ENCODE data around the gene CHCHD6. TPM values are rescaled to one million over a fixed set of nuclear protein-coding genes. Genes with fewer than 3 reads are reported as not detected.

The CHCHD6 gene
- total and polyA plus RNA-seq, 5 donors from 2014 or later = 5.6 to 10.5 (median 8.1) TPM

DNA sequence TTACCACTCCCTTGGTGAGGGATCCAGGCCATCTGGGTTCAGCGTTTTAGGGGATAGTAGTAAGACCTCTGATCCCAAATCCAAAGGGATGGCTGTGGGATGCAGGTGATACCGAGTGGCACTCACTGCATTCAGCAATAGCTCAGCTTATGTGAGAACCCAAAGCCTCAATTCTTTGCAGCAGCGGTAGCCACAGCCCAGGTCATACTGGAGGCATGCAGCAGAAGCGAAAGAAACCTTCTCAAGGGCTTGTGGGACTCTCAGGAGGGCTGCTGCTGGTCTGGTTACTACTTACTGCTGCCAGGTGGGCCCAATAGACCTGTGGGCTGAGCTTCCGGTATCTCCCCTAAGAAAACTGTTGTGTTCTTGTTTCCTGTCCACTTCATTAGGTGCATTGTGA, 38.0 kb downstream of the CHCHD6 start:
- Mint-ChIP-seq H3K27ac (no peak overlapping the region), H3K9me3 (peaks cover 0 to 8% (median 3%) of the 10 kb centered on the region in 7 donors), H3K4me1 (peaks cover 0 to 7% (median 3%) of the 10 kb centered on the region in 4 donors), H3K4me3 (no peak overlapping the region), H3K27me3 (no peaks in the 10 kb centered on the region), H3K36me3 (peaks cover 45% of the 10 kb centered on the region)
- Histone ChIP-seq H3K9me3 (ENCODE audit: control insufficient read depth in 2 of 2, low read length in 2 of 2) (no peaks in the 10 kb centered on the region), H3K27ac (ENCODE audit: insufficient read depth, low read length, poor library complexity, severe bottlenecking) (no peak overlapping the region), H3K36me3 (ENCODE audit: control insufficient read depth, insufficient read depth, low read length) (peaks cover 3% of the 10 kb centered on the region), H3K27me3 (ENCODE audit: control insufficient read depth, insufficient read depth, low read length) (no peaks in the 10 kb centered on the region), H3K4me1 (ENCODE audit: control insufficient read depth, insufficient read depth, low read length, poor library complexity, severe bottlenecking) (no peaks in the 10 kb centered on the region), H3K4me3 (ENCODE audit: low read depth, low read length) (no peak overlapping the region)
- ATAC-seq (ENCODE audit: low read depth in 2 of 2) = no peak
- DNase-seq = no peak

DNA sequence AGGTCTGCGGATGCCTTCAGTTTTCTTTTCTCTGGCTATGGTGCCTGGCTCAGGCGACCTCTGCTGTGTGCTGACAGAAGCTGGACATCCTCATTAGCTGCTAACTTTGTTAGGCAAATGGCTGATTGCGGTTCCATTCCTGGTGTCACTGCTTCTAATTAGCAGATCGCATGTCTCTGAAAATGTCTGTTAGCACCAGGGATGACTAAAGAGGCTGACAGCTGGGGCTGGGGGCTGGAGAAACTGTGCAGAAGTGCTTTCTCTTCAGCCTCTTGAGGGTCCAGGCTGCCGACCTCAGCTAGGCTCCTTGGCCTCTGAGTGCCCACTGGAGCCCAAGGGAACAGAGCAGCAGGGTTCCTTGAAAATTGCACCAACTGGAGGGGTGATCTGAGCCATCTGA, 39.3 kb downstream of the CHCHD6 start:
- Histone ChIP-seq H3K27ac (ENCODE audit: insufficient read depth, low read length, poor library complexity, severe bottlenecking) (no peak overlapping the region), H3K4me3 (ENCODE audit: low read depth, low read length) (no peak overlapping the region), H3K4me1 (ENCODE audit: control insufficient read depth, insufficient read depth, low read length, poor library complexity, severe bottlenecking) (no peaks in the 10 kb centered on the region), H3K36me3 (ENCODE audit: control insufficient read depth, insufficient read depth, low read length) (peaks cover 3% of the 10 kb centered on the region), H3K27me3 (ENCODE audit: control insufficient read depth, insufficient read depth, low read length) (no peaks in the 10 kb centered on the region), H3K9me3 (ENCODE audit: control insufficient read depth in 2 of 2, low read length in 2 of 2) (no peaks in the 10 kb centered on the region)
- Mint-ChIP-seq H3K36me3 (peaks cover 35% of the 10 kb centered on the region), H3K4me3 (no peak overlapping the region), H3K9me3 (peaks cover 0 to 5% (median 2%) of the 10 kb centered on the region in 7 donors), H3K4me1 (peaks cover 0 to 10% (median 3%) of the 10 kb centered on the region in 4 donors), H3K27me3 (no peaks in the 10 kb centered on the region), H3K27ac (no peak overlapping the region)
- ATAC-seq (ENCODE audit: low read depth in 2 of 2) (no peak), DNase-seq (no peak)

DNA sequence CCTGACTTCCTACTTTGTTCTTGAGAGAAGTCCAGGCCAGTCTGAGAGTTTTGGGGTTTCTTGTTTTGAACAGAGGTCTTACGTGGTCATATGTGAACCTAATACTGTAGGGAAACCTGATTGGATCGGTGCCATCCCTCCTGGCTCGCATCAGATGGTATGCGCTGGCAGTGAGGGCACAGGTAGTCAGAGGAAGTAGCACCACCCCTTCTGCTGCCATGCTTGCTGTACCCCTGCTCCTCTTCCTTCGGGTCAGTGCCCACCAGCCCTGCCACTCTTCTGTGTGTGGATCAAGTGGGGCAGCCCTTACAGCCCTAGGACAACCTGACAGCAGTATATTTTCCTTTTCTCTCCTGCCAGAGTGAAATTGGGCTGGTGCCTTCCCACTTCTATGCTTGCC, 39.7 kb downstream of the CHCHD6 start:
- no peak for ATAC-seq (ENCODE audit: low read depth in 2 of 2)
- peaks cover 3% of the 10 kb centered on the region for H3K36me3 ChIP-seq (ENCODE audit: control insufficient read depth, insufficient read depth, low read length)
- H3K27me3 ChIP-seq (ENCODE audit: control insufficient read depth, insufficient read depth, low read length) = no peaks in the 10 kb centered on the region
- Mint-ChIP-seq H3K36me3 (peaks cover 34% of the 10 kb centered on the region), H3K4me1 (peaks cover 0 to 12% (median 5%) of the 10 kb centered on the region in 4 donors), H3K9me3 (peaks cover 0 to 5% (median 2%) of the 10 kb centered on the region in 7 donors), H3K27ac (no peak overlapping the region), H3K4me3 (no peak overlapping the region), H3K27me3 (no peaks in the 10 kb centered on the region)
- no peaks in the 10 kb centered on the region for H3K9me3 ChIP-seq (ENCODE audit: control insufficient read depth in 2 of 2, low read length in 2 of 2)
- H3K4me3 ChIP-seq (ENCODE audit: low read depth, low read length) = no peak overlapping the region
- H3K4me1 ChIP-seq (ENCODE audit: control insufficient read depth, insufficient read depth, low read length, poor library complexity, severe bottlenecking) = no peaks in the 10 kb centered on the region
- no peak overlapping the region for H3K27ac ChIP-seq (ENCODE audit: insufficient read depth, low read length, poor library complexity, severe bottlenecking)
- no peak for DNase-seq

- no peak overlapping the region for H3K4me3 Mint-ChIP-seq
- no peaks in the 10 kb centered on the region for H3K27me3 Mint-ChIP-seq
- ATAC-seq (ENCODE audit: low read depth in 2 of 2) (no peak), DNase-seq (peak in 1 of 3 donors; percentile 14)
- H3K27ac Mint-ChIP-seq = no peak overlapping the region
- Histone ChIP-seq H3K4me1 (ENCODE audit: control insufficient read depth, insufficient read depth, low read length, poor library complexity, severe bottlenecking) (no peaks in the 10 kb centered on the region), H3K27me3 (ENCODE audit: control insufficient read depth, insufficient read depth, low read length) (no peaks in the 10 kb centered on the region), H3K4me3 (ENCODE audit: low read depth, low read length) (no peak overlapping the region), H3K36me3 (ENCODE audit: control insufficient read depth, insufficient read depth, low read length) (no peaks in the 10 kb centered on the region), H3K9me3 (ENCODE audit: control insufficient read depth in 2 of 2, low read length in 2 of 2) (no peaks in the 10 kb centered on the region), H3K27ac (ENCODE audit: insufficient read depth, low read length, poor library complexity, severe bottlenecking) (no peak overlapping the region)
- H3K4me1 Mint-ChIP-seq = peaks cover 0 to 18% (median 8%) of the 10 kb centered on the region in 4 donors
- H3K9me3 Mint-ChIP-seq = peaks cover 0 to under 1% (median 0%) of the 10 kb centered on the region in 7 donors
- peaks cover 27% of the 10 kb centered on the region for H3K36me3 Mint-ChIP-seq
Observed at GRCh38 chr3:126745760-126746394, 41.8 kb downstream of the CHCHD6 start.

- Histone ChIP-seq H3K36me3 (ENCODE audit: control insufficient read depth, insufficient read depth, low read length) (no peaks in the 10 kb centered on the region), H3K4me3 (ENCODE audit: low read depth, low read length) (no peak overlapping the region), H3K9me3 (ENCODE audit: control insufficient read depth in 2 of 2, low read length in 2 of 2) (no peaks in the 10 kb centered on the region), H3K27ac (ENCODE audit: insufficient read depth, low read length, poor library complexity, severe bottlenecking) (no peak overlapping the region), H3K4me1 (ENCODE audit: control insufficient read depth, insufficient read depth, low read length, poor library complexity, severe bottlenecking) (no peaks in the 10 kb centered on the region), H3K27me3 (ENCODE audit: control insufficient read depth, insufficient read depth, low read length) (no peaks in the 10 kb centered on the region)
- H3K27me3 Mint-ChIP-seq = no peaks in the 10 kb centered on the region
- peak overlapping the region in 1 of 3 donors; percentile 52 for H3K27ac Mint-ChIP-seq
- H3K36me3 Mint-ChIP-seq = peaks cover 20% of the 10 kb centered on the region
- ATAC-seq (ENCODE audit: low read depth in 2 of 2) (no peak), DNase-seq (no peak)
- H3K4me1 Mint-ChIP-seq = peaks cover 0 to 18% (median 8%) of the 10 kb centered on the region in 4 donors
- no peak overlapping the region for H3K4me3 Mint-ChIP-seq
- H3K9me3 Mint-ChIP-seq = no peaks in the 10 kb centered on the region
Observed at GRCh38 chr3:126746395-126747177, 42.5 kb downstream of the CHCHD6 start.

DNA sequence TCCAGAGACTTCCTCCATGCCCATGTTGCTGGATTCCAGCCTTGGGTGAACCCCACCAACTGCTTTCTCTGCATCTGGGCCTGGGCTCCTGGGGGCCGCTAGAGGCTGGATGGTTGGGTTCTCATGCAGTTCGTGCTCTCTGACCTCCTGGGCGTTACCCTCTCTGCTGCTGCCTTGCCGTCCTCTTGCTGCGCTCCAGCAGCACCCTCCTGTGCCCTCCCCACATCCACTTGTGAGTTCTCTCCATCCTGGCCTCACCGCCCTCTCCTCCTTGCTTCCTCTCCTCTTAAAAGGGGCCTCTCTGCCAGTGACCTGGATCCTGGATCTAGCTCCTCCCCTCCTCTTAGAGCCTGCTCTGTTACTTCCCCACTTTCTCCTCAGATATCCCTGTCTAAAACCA, 43.7 kb downstream of the CHCHD6 start:
- Mint-ChIP-seq H3K27ac (no peak overlapping the region), H3K9me3 (no peaks in the 10 kb centered on the region), H3K4me1 (peaks cover 0 to 18% (median 8%) of the 10 kb centered on the region in 4 donors), H3K27me3 (no peaks in the 10 kb centered on the region), H3K4me3 (no peak overlapping the region), H3K36me3 (peaks cover 8% of the 10 kb centered on the region)
- H3K27me3 ChIP-seq (ENCODE audit: control insufficient read depth, insufficient read depth, low read length) = no peaks in the 10 kb centered on the region
- no peaks in the 10 kb centered on the region for H3K36me3 ChIP-seq (ENCODE audit: control insufficient read depth, insufficient read depth, low read length)
- ATAC-seq (ENCODE audit: low read depth in 2 of 2) = no peak
- no peaks in the 10 kb centered on the region for H3K9me3 ChIP-seq (ENCODE audit: control insufficient read depth in 2 of 2, low read length in 2 of 2)
- no peak overlapping the region for H3K27ac ChIP-seq (ENCODE audit: insufficient read depth, low read length, poor library complexity, severe bottlenecking)
- no peaks in the 10 kb centered on the region for H3K4me1 ChIP-seq (ENCODE audit: control insufficient read depth, insufficient read depth, low read length, poor library complexity, severe bottlenecking)
- no peak for DNase-seq
- H3K4me3 ChIP-seq (ENCODE audit: low read depth, low read length) = no peak overlapping the region

DNA sequence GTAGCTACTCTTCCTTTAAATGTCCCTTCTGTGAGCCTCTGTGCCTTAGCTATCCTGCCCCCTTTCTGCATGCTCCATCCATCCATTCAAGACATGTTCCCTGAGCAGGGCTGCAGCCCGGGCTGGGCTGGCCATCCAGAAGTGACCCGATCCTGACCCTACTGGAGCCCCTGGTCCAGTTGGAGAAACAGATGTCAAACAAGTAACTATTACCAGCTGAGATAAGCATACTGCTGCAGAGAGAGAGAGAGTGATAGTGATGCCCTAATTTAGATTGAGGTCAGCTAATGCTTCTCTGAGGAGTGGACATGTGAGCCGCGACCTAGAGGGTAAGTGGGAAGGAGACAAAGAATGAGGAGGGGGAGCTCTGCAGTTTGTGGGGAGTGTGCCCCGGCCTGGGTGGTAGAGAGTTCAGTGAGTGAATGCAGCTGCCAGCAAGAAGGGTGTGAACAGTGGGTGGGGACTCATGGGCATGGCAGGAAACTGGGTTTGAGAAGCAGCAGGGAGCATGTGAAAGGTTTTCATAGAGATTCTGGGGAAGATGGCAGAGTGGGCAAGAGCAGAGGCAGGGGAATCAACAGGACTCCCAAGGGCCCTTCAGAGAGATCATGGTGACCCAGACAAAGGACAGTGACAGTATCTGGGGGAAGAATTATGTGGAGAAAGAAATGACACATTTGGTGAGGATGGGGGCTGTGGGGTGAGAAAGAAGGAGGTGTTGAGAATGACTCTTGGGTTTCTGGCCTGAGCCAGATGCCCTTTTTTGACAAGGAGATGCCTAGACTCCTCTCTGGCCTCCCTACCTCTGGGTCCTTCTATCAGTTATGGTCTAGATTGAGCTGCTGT, 44.9 kb downstream of the CHCHD6 start:
- H3K27me3 ChIP-seq (ENCODE audit: control insufficient read depth, insufficient read depth, low read length) = no peaks in the 10 kb centered on the region
- H3K36me3 ChIP-seq (ENCODE audit: control insufficient read depth, insufficient read depth, low read length) = no peaks in the 10 kb centered on the region
- Mint-ChIP-seq H3K4me1 (peaks cover 0 to 18% (median 8%) of the 10 kb centered on the region in 4 donors), H3K27ac (peak overlapping the region in 2 of 3 donors; percentile 11 to 78), H3K27me3 (no peaks in the 10 kb centered on the region), H3K9me3 (no peaks in the 10 kb centered on the region), H3K4me3 (no peak overlapping the region), H3K36me3 (peaks cover 6% of the 10 kb centered on the region)
- no peak overlapping the region for H3K27ac ChIP-seq (ENCODE audit: insufficient read depth, low read length, poor library complexity, severe bottlenecking)
- peak in 1 of 3 donors; percentile 11 for DNase-seq
- no peak overlapping the region for H3K4me3 ChIP-seq (ENCODE audit: low read depth, low read length)
- no peaks in the 10 kb centered on the region for H3K4me1 ChIP-seq (ENCODE audit: control insufficient read depth, insufficient read depth, low read length, poor library complexity, severe bottlenecking)
- ATAC-seq (ENCODE audit: low read depth in 2 of 2) = no peak
- no peaks in the 10 kb centered on the region for H3K9me3 ChIP-seq (ENCODE audit: control insufficient read depth in 2 of 2, low read length in 2 of 2)

All from CD4-positive, CD25-positive, alpha-beta regulatory T cell (primary cell).